Activated CD4-positive, alpha-beta T cell treated with anti-CD3 and anti-CD28 coated beads for 4 hours (primary cell): Measurements from ENCODE around the gene CITED4.
A peak's percentile ranks its signal among the peaks of the same experiment; 100 is the strongest.
"Not testable (repeated sequence)": the region's sequence is repeated elsewhere in the genome, so short reads cannot be mapped to it uniquely, and the experiment has no call there.

Experiments used
- DNase-seq, 2 donors: peaks; one replicate each; pipeline ENCODE4 v3.0.0-alpha.2; 2020

Gene CITED4, protein sequence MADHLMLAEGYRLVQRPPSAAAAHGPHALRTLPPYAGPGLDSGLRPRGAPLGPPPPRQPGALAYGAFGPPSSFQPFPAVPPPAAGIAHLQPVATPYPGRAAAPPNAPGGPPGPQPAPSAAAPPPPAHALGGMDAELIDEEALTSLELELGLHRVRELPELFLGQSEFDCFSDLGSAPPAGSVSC

DNA sequence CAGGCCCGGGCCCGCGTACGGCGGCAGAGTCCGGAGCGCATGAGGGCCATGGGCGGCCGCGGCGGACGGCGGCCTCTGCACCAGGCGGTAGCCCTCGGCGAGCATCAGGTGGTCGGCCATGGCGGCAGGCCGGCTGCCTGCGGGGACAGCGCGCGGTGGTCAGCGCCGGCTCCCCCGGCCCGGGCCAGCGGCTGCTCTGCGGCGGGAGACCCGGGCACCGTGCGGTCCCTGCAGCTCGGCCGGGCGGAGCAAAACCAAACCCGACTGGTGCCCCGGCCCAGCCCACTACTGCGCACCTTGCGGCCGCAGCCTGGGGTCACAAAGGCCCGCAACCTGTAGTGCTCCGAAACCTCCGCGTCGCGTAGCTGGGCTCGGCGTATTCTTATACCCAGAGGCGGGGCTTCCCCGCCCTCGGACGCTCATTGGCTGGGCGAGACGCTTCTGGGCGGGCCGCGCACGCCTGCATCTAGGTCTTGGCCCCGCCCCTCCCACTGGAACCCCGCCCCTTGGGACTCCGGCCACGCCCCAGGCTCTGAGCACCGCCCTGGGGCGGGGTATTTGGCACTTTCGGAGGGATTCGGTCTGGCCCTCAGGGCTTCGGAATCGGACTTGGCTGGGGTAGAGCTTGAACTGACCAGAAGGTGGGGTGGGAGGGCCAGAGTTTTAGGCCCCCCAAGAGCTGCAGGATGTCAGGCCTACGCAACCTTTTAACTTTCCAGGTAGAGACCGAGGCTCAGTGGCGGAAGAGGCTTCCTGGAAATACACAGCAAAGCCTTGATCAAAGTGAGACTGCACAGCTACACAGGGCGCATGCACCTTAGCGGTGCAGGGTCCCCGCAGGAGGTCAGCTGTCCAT is at the start of gene CITED4:
Gene CITED4 (minus strand): TSS at position 356 of the 856 bp plus-strand sequence. CDS start 236 bp downstream, at position 120.
- peak; percentile 94 to 95 for DNase-seq

DNA sequence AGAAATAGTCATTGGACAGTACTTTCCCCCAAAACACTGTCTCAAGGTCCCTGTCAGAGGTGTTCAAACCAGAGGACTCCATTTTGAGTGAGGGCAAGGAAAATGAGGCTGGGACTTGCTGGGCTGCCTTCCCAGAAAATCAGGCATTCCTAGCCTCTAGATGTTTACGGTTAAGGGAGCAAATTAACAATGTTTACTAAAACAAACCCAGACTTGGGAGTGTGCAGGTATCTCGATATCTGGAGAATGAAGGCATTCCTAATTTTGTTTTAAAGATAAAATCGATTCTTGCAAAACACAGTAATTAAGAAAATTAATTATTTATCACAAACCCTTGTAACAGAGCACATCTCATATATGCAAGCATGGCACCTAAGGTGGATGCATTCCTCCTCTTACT is 48.9 kb upstream of the CITED4 start:
- no peak for DNase-seq

DNA sequence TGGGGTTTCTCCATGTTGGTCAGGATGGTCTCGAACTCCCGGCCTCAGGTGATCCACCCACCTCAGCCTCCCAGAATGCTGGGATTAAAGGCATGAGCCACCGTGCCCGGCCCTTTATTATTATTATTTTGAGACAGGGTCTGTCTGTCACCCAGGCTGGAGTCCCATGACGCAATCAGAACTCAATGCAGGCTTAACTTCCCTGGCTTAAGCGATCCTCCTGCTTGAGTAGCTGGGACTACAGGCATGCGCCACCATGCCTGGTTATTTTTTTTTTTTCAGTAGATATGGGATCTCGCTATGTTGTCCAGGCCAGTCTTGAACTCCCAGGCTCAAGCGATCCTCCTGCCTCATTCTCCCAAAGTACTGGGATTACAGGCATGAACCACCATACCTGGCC is 47.1 kb upstream of the CITED4 start:
- no peak for DNase-seq

DNA sequence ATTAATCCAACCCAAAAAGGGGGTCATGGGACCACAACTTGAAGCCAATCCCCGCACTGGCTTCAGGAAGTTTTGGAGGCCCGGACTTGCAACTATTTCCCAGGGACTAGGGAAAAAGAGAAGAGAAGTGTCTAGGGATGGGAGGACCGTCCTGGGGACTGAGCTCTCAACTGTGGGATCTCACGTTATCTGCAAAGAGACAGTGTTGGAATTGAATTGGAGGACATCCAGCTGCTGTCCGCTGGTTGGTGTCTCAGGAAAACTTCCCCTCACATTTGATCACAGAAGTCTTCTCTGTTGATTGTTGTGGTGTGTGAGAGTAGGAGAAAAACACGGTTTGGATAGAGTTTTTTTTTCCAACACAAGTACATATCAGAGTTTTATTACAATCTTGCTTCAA is 46.2 kb upstream of the CITED4 start:
- DNase-seq = no peak

DNA sequence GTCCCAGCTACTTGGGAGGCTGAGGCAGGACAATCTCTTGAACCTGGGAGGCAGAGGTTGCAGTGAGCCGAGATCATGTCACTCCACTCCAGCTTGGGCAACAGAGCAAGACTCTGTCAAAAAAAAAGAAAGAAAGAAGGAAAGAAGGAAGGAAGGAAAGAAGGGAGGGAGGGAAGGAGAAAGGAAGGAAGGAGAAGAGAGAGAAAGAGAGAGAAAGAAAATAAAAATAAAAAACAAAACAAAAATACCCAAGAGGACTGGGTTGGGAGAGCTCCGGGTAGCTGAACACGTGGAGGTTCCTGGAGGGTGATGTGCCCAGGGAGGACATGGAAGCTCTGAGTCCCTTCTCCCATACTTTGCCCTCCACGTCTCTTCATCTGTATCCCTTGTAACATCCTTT is 45.7 kb upstream of the CITED4 start:
- DNase-seq = no peak

DNA sequence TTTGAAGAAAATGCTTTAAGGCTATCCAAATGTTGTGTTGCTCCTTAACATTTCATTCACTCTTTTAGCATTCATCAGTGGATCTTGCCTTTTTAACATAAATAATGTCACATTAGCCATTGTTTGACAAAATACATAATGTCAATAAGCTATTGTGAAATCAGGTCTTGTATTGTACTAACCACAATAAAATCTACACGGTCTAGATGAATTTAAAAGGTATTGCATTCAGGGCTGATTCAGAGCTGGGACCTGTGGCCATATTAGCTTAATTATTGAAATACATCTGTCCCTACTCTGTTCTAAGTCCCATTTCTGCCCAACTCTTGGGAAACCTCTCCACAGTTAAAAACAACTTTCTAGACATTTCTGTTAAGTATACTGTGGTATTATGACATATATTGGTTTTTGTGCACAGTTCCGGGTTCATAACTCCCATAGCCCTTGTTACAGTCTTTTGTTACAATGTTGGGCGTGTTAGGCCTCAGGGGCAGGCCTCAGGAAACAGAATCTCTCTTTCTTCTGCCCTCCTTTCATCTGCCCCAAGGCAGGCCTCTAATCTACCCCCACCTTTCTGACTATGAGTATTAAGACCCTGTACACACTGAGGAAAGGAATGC is 44.7 kb upstream of the CITED4 start:
- DNase-seq = no peak

DNA sequence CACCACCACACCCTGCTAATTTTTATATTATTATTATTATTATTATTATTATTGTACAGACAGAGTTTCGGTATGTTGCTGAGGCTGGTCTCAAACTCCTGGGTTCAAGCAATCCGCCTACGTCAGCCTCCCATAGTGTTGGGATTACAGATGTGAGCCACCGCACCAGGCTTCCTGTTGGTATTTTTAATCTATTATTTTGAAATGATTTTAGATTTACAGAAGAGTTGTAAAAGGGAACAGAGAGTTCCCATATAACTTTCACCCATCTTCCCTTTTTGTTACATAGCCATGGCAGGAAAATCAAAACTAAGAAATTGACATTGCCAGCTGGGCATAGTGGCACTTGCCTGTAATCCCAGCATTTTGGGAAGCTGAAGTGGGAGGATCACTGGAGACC is 42.9 kb upstream of the CITED4 start:
- DNase-seq = no peak

DNA sequence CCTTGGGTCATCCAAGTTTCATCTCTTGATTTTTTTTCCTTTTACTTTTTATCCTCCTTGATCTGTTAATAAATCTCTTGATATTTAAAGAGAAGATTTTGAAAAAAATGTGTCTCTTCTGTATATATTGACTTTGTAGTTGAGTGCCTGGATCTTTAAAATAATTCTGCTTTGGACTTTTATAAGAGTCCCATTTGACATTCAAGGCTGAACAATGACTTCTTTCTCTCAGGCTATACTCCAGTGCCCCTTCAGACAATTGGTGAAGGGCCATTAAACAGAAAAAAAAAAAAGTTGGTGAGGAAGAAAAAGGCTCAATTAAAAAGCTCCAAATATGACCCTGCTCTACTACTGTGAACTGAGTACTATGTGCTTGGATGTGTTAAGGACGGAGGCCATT is 40.9 kb upstream of the CITED4 start:
- DNase-seq = no peak

DNA sequence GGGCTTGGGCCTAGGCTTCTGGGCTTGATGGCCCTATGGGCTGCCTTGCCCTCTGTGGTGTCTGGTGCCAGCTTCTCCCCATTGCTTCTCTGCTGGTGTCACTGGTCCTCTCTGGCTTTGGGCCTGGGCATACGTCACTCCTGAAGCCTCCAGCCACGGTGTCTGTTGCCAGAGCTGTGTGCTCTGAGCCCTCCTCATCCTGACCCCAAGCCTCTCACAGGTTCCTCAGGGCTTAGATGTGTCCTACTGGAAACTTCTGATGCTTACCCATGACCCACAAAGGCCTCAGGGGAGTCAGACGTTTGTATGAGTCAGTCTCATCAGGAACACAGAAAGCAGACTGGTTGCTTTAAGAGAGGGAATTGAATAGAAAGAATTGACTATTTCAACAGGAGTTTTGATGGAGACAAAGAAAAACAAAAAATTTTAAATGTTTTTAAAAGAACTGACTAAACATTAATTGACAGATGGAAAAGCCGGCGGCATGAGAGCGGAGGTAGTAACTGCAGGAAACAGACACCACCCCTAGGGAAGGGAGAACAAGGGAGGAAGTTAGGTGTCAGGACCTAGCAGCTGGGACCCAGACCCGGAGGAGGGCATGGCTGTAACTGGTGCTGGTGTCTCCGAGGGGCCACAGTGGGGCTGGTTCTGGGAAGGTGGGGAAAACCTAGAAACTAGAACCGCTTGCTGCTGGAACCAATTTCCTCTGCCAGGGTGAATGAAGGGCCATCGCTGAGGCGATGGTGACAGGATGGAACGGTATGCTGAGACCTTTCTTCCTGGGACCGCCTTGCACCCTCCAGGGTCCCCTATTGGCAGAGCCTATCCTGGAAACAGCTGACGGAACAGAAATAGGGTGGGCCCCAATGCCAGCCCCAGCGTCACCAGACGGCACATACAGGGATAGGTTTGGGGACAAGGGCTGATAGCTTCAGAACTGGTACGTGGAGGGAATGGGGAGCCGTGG is 40.0 kb upstream of the CITED4 start:
- DNase-seq = no peak

DNA sequence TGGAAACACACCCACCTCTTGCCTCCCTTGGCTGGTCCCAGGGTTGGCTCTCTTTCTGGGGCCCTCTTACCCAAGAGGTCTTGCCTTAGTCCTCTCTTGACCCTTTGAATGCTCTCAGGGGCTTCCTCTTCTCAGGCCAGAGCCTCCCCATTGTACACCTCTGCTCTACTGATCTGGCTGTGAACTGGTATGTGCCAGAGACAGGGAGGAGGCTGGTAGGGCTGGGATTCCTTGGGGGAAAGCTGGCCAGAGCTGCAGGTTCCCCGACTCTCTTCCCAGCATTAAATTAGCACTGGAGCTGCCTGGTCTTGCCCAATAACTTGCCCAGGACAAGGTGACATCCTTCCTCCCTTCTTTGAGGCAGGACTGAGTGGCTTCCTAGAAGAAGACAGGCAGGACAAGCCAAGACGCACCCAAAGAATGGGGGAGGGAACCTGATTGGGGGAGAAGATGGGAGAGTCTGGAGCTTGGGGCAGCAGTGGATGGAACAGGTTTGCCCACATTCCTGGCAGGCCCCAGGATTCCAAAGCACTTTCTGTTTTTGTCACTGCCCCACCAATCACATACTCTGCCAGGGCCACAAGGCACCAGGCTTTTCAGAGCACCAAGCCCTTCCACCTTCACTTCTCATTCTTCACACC is 37.2 kb upstream of the CITED4 start:
- no peak for DNase-seq

DNA sequence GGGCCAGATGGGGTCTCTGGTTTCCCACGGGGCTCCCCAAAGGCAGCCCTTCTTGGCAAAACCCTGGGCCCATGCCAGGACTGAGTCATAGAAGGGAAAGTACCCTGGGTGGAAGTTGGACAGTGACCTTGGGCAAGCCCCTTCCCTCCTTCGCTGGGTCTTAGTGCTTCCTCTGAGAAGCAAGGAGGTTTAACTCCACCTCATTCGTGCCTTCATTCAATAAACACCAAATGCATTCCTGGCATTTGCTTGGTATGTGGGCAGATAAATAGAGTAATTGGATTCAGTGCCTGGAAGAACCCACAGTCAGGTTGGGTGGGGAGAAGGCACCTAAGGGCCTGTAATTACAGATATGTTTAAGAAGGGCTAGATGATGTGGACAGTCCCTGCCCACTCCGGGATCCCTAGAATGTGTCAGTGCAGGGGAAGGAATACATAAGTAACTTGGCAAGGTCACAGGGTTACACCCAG is 36.3 kb upstream of the CITED4 start:
- no peak for DNase-seq

DNA sequence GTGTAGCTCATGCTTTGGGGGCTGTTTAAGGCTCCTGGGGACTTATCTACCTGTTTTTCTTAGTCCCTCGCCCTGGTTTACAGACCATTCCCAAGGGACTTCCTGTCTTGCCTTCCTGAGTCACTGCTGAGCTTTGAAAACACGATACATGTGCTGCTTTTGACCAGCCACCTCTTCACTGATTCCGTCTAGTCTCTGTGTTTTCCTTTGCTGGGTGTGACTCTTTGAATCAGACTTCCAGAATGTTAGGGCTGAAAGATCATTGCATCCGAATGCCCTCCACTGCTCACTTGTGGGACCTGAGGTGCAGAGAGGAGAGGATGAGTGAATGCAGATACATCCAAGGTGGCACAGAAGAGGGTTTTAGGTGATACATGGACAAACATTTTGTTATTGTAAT is 35.4 kb upstream of the CITED4 start:
- no peak for DNase-seq

DNA sequence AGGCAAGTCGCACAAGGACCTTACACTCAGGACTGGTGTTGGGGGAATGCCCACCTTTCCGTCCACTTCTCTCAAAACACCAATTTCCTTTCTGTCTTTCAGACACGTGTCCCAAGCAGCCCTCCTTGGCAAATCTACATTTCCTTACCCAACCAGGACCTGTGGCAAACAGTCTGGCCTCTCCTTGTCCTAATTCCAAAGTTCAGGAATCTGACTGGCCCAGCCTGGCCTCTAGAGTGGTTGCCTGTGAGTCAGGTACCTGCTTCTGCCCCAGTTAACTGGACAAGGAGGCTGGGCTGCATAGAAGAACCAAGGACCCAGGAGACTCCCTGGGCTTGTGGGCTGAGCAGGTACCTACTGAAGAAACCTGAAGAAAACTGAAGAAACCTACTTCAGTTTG is 34.3 kb upstream of the CITED4 start:
- DNase-seq = no peak

DNA sequence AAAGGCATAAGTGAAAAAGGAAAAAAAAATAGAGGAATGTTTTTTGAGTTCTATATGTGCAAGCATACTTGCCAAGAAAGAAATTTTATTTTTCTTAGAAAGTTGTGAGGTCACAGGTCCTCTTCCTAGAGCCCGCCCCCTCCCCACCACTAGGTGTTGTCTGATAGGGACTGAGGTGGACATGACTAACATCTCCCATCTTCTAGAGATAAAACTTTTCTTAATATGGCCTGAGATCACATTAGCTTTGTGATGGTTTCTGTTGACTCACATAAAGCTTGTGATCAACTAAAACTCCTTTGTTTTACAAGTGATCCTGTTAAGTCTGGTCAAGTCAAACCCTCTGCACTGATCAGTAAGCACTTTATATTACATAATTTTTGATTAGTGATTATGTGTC is 33.4 kb upstream of the CITED4 start:
- no peak for DNase-seq

DNA sequence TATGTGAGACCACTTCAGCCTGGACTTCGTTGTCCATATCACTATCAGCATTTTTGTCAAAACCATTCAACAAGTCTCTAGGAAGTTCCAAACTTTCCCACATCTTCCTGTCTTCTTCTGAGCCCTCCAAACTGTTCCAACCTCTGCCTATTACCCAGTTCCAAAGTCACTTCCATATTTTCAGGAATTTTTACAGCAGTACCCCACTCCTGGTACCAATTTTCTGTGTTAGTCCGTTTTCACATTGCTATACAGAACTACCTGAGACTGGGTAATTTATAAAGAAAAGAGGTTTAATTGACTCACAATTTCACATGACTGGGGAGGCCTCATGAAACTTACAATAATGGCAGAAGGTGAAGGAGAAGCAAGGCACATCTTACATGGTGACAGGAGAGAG is 32.7 kb upstream of the CITED4 start:
- DNase-seq = not testable (repeated sequence)

DNA sequence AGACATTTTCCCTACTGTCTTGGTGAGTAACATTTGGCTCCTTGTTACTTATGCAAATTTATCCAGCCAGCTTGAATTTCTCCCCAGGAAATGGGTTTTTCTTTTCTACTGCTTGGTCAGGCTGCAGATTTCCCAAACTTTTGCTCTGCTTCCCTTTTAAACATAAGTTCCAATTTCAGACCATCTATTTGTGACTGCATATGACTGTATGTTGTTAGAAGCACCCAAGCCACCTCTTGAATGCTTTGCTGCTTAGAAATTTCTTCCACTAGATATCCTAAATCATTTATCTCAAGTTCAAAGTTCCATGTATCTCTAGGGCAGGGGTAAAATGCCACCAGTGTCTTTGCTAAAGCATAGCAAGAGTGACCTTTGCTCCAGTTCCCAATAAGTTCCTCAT is 32.3 kb upstream of the CITED4 start:
- no peak for DNase-seq

DNA sequence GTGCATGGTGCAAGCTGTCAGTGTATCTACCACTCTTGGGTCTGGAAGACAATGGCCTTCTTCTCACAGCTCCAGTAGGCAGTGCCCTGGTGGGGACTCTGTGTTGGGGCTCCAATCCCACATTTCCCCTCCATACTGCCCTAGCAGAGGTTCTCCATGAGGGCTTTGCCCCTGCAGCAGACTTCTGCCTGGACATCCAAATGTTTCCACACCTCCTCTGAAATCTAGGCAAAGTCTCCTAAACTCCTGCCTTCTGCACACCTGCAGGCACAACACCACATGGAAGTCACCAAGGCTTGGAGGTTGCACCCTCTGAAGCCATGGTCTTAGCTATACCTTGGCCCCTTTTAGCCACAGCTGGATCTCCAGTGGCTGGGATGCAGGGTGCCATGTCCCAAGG is 31.8 kb upstream of the CITED4 start:
- no peak for DNase-seq

DNA sequence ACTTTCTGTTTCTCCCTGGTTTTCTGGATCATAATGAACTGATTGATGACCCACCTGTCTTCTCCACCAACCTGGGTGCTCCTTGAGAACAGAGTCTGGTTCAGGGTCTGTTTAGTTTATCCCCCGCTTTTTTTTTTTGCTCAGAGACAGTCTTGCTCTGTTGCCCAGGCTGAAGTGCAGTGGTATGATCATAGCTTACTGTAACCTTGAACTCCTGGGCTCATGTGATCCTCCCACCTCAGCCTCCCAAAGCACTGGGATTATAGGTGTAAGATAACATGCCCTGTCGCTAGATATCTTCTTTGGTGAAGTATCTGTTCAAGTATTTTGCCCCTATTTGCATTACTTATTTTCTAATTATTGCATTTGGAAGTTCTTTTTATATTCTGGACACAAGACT is 30.2 kb upstream of the CITED4 start:
- no peak for DNase-seq

DNA sequence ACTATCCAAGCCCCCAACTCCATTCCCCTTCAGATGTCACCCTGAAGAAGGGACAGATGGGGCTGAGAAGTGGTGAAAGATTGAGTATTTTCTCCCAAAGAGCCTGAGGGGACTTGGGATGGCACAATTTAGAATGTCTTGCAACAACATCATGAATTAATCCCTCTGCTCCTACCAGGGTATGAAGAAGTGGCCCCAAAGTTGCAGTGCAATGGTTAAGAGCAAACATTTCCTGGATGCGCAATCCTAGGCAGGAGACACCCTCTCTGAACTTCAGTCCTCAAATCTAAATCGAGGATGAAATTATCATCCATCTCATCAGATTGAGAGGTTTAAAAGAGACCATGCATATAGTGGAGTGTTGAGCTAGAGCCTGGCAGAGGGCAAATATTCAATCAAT is 28.6 kb upstream of the CITED4 start:
- DNase-seq = no peak

DNA sequence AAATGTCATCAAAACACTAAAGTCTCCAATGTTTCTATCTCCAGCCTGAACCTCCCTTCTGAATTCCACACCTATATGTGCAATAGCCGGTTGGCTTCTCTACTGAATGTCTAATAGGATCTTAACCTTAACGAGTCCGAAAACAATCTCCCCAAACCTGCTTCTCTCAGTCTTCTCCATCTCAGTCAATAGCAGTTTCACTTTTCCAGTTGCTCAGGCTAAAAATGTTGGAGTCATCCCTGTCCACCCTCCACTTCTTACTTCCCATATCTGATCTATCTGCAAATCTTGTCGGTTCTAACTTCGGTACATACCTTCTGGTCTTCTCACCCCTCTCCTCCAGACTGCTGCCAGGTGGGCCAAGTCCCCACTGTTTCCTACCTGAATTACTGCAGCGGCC is 25.5 kb upstream of the CITED4 start:
- no peak for DNase-seq

DNA sequence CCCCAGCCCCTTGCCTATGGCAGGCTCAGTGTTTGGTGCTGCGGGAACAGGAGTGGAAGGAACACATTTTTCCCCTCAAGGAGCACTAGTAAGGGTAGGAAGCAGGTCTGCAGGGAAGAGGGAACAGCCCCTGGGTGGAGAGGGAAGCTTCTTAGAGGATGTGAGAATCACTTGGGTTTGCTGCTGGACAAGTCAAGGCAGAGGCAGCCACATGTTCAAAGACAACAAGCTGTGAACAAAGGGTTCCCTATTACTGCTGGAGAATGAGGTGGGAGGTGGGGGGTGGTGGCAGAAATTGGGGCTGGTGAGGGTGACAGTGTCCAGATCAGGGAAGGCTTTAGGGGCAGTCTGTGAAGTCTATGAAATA is 24.8 kb upstream of the CITED4 start:
- no peak for DNase-seq

DNA sequence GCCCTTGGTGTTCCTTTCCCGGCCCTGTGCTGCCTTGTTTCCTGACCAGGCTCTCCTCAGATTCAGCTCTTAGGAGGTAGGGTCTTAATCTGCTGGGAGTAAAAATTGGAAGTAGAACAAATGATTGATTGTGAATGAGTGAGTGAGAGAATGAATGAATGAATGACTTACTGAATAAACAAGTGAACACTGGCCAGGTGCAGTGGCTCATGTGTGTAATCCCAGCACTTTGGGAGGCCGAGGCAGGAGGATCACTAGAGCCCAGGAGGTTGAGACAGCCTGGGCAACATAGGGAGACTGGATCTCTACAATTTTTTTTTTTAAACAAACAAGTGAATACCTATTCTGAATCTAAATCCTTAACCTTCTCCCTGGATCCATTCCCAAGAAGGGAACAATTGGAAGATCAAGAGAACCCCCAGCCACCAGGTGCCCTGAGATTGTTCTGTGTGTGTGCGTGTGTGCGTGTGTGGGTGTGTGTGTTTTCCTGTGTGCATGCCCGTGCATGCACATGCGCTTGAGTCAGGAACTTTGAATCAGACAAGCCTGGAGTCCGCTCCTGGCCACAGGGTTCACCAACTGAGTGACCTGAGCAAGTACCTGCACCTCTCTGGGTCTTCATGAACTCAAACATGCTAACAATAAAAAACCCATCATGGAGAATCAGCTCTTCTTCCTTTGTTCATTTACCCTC is 24.3 kb upstream of the CITED4 start:
- DNase-seq = no peak
